IPS DF 6.9 (cell line): ENCODE data around the gene ATAD1.
"Not testable (repeated sequence)": the region's sequence is repeated elsewhere in the genome, so short reads cannot be mapped to it uniquely, and the experiment has no call there.

ENCODE experiments used
- DNase-seq: peaks from one replicate; pipeline ENCODE4 v3.0.0-alpha.2; 2013; ENCODE audit warnings: low read depth, low spot score
- H3K27ac ChIP-seq: one replicate; pipeline ENCODE4 v1.5.1; 2013; ENCODE audit warnings: low read length, control low read depth
- H3K27me3 ChIP-seq: 2 replicates; pipeline ENCODE4 v1.6.1; 2013; ENCODE audit warnings: mild to moderate bottlenecking, low read length; ENCODE audit not compliant: control insufficient read depth, insufficient read depth
- H3K36me3 ChIP-seq: 2 replicates; pipeline ENCODE4 v1.6.1; 2013; ENCODE audit warnings: low read length; ENCODE audit not compliant: control insufficient read depth, insufficient read depth
- H3K4me1 ChIP-seq: 2 replicates; pipeline ENCODE4 v1.6.1; 2013; ENCODE audit warnings: low read length; ENCODE audit not compliant: control insufficient read depth, insufficient read depth
- H3K4me3 ChIP-seq: 2 replicates; pipeline ENCODE4 v1.5.1; 2013; ENCODE audit warnings: mild to moderate bottlenecking, low read length
- H3K9me3 ChIP-seq: 2 replicates; pipeline ENCODE4 v1.6.1; 2013; ENCODE audit warnings: low read length, inconsistent platforms; ENCODE audit not compliant: control insufficient read depth, insufficient read depth
- WGBS: extraction: QIAGEN DNeasy Blood & Tissue Kit; methylation state at CpG from one replicate; pipeline ENCODE4 v1.1.7; 2013; ENCODE audit warnings: mixed read lengths, missing lambda C conversion rate; ENCODE audit not compliant: insufficient read length, insufficient coverage; 5-methylcytosine and 5-hydroxymethylcytosine counted together

ATAD1 gene

GRCh38 chr10:87829051-87829450, 11.0 kb upstream of the ATAD1 start:
- H3K4me3 ChIP-seq, H3K36me3 ChIP-seq, H3K4me1 ChIP-seq, DNase-seq, H3K27ac ChIP-seq, H3K9me3 ChIP-seq, H3K27me3 ChIP-seq: not testable (repeated sequence)
- no CpG with 5 or more reads among the region's 4 CpGs for WGBS

- Histone ChIP-seq H3K9me3 (no peaks in the 10 kb centered on the region), H3K27me3 (no peaks in the 10 kb centered on the region), H3K4me1 (no peaks in the 10 kb centered on the region), H3K36me3 (no peaks in the 10 kb centered on the region), H3K27ac (no peak overlapping the region), H3K4me3 (no peak overlapping the region)
- no peak for DNase-seq
- no CpG with 5 or more reads among the region's 2 CpGs for WGBS
Measured at GRCh38 chr10:87827681-87828080, 9.7 kb upstream of the ATAD1 start.

GRCh38 chr10:87826653-87827052, 8.6 kb upstream of the ATAD1 start:
- Histone ChIP-seq H3K4me1 (no peaks in the 10 kb centered on the region), H3K36me3 (no peaks in the 10 kb centered on the region), H3K27ac (no peak overlapping the region), H3K4me3 (no peak overlapping the region), H3K27me3 (no peaks in the 10 kb centered on the region), H3K9me3 (no peaks in the 10 kb centered on the region)
- no peak for DNase-seq

GRCh38 chr10:87819289-87819585, 1.2 kb upstream of the ATAD1 start:
- no peak for DNase-seq
- Histone ChIP-seq H3K36me3 (no peaks in the 10 kb centered on the region), H3K9me3 (no peaks in the 10 kb centered on the region), H3K27ac (no peak overlapping the region), H3K27me3 (no peaks in the 10 kb centered on the region), H3K4me1 (no peaks in the 10 kb centered on the region), H3K4me3 (no peak overlapping the region)
- WGBS = no CpG with 5 or more reads among the region's 6 CpGs

- no peak overlapping the region for H3K27ac ChIP-seq
- DNase-seq = no peak
- no peaks in the 10 kb centered on the region for H3K27me3 ChIP-seq
- WGBS = no CpG with 5 or more reads among the region's 29 CpGs
- H3K9me3 ChIP-seq = no peaks in the 10 kb centered on the region
- peak overlapping the region; percentile 81; the same call in 1 of the 2 replicates for H3K4me3 ChIP-seq
- H3K4me1 ChIP-seq = no peaks in the 10 kb centered on the region
- no peaks in the 10 kb centered on the region for H3K36me3 ChIP-seq
Measured at GRCh38 chr10:87818505-87819288, 671 bp upstream of the ATAD1 start.

GRCh38 chr10:87816898-87817608, 973 bp downstream of the ATAD1 start:
- Histone ChIP-seq H3K4me3 (peak overlapping the region; percentile 81; the same call in 1 of the 2 replicates), H3K9me3 (no peaks in the 10 kb centered on the region), H3K27me3 (no peaks in the 10 kb centered on the region), H3K27ac (no peak overlapping the region), H3K4me1 (no peaks in the 10 kb centered on the region), H3K36me3 (no peaks in the 10 kb centered on the region)
- WGBS = 100% methylated on average over 1 of the region's 10 CpGs
- no peak for DNase-seq

- no peaks in the 10 kb centered on the region for H3K27me3 ChIP-seq
- H3K4me1 ChIP-seq = no peaks in the 10 kb centered on the region
- no peak for DNase-seq
- no peak overlapping the region for H3K4me3 ChIP-seq
- no peak overlapping the region for H3K27ac ChIP-seq
- no peaks in the 10 kb centered on the region for H3K9me3 ChIP-seq
- WGBS = no CpG with 5 or more reads among the region's 9 CpGs
- no peaks in the 10 kb centered on the region; the same call in 1 of the 2 replicates for H3K36me3 ChIP-seq
Measured at GRCh38 chr10:87816163-87816897, 1.7 kb downstream of the ATAD1 start.

- WGBS = no CpG with 5 or more reads among the region's 2 CpGs
- no peak for DNase-seq
- peaks cover 2% of the 10 kb centered on the region; the same call in 1 of the 2 replicates for H3K36me3 ChIP-seq
Measured at GRCh38 chr10:87804939-87805569, 13.0 kb downstream of the ATAD1 start.

GRCh38 chr10:87803831-87804230, 14.2 kb downstream of the ATAD1 start:
- no peak overlapping the region for H3K27ac ChIP-seq
- H3K4me3 ChIP-seq = no peak overlapping the region
- H3K36me3 ChIP-seq = peaks cover 2% of the 10 kb centered on the region; the same call in 1 of the 2 replicates
- H3K9me3 ChIP-seq = peaks cover 2% of the 10 kb centered on the region; the same call in 1 of the 2 replicates
- H3K27me3 ChIP-seq = no peaks in the 10 kb centered on the region
- H3K4me1 ChIP-seq = no peaks in the 10 kb centered on the region
- DNase-seq = no peak

More at GRCh38 chr10:87804939-87805569, 13.0 kb downstream of the ATAD1 start:
- Histone ChIP-seq H3K27ac (no peak overlapping the region), H3K27me3 (no peaks in the 10 kb centered on the region), H3K4me3 (no peak overlapping the region), H3K9me3 (peaks cover 2% of the 10 kb centered on the region; the same call in 1 of the 2 replicates), H3K4me1 (no peaks in the 10 kb centered on the region)

- no peaks in the 10 kb centered on the region for H3K27me3 ChIP-seq
- no CpG with 5 or more reads among the region's 4 CpGs for WGBS
- DNase-seq = no peak
- peaks cover 2% of the 10 kb centered on the region; the same call in 1 of the 2 replicates for H3K9me3 ChIP-seq
- H3K36me3 ChIP-seq = peaks cover 2% of the 10 kb centered on the region; the same call in 1 of the 2 replicates
- H3K4me1 ChIP-seq = no peaks in the 10 kb centered on the region
- H3K4me3 ChIP-seq = no peak overlapping the region
- no peak overlapping the region for H3K27ac ChIP-seq
Measured at GRCh38 chr10:87803328-87803727, 14.7 kb downstream of the ATAD1 start.
